Measurements from ENCODE around the gene DYSF. TPM values are rescaled to one million over a fixed set of nuclear protein-coding genes. Genes with fewer than 3 reads are reported as not detected.

The DYSF gene
- total RNA-seq, 1 experiment from 2014 or later = 5.5 TPM

DNA sequence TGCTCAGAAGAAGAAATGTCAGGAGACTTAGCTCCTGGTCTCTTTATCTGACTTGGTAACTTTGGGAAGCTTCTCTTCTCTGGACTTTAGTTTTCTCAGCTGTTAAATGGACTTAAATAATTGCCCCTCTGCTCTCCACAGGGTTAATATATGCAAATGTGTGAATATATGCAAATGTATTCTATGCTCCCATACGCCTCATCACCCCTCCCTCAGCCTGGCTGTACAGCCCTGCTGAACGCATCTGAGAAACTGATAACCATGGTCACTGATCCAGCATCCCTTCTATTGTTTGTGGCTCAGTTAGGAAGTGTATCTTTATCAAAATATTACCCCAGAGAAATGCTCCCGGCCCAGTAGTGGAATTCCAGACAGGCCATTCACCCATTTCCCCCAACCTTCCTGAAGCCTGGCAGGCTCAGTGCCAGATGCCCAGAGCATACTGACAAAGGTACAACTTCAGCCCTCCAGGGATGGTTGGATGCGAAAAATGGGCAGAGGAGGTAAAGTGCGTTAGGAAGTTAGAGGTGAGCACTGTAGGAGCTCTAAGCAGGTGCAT, 103.4 kb downstream of the DYSF start:
- H3K23me2 ChIP-seq (ENCODE audit: insufficient read length, low read depth, low read length, poor library complexity, severe bottlenecking) = no peaks in the 10 kb centered on the region
- no peak for DNase-seq
- TF ChIP-seq, protein P1, sequence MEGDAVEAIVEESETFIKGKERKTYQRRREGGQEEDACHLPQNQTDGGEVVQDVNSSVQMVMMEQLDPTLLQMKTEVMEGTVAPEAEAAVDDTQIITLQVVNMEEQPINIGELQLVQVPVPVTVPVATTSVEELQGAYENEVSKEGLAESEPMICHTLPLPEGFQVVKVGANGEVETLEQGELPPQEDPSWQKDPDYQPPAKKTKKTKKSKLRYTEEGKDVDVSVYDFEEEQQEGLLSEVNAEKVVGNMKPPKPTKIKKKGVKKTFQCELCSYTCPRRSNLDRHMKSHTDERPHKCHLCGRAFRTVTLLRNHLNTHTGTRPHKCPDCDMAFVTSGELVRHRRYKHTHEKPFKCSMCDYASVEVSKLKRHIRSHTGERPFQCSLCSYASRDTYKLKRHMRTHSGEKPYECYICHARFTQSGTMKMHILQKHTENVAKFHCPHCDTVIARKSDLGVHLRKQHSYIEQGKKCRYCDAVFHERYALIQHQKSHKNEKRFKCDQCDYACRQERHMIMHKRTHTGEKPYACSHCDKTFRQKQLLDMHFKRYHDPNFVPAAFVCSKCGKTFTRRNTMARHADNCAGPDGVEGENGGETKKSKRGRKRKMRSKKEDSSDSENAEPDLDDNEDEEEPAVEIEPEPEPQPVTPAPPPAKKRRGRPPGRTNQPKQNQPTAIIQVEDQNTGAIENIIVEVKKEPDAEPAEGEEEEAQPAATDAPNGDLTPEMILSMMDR (conservative IDR thresholded peaks at IDR 0.05) = no peak
- H3K23ac ChIP-seq (ENCODE audit: insufficient read length, low read depth, low read length) = no peak overlapping the region
- WGBS (ENCODE audit: extremely low coverage, insufficient read length, low lambda C conversion rate) = no CpG with 5 or more reads among the region's 5 CpGs
- no peak overlapping the region for H2BK12ac ChIP-seq (ENCODE audit: insufficient read length, low read depth, low read length)
- H3K27me3 ChIP-seq (ENCODE audit: insufficient read depth, low read length) = no peaks in the 10 kb centered on the region
- no peak overlapping the region for H4K5ac ChIP-seq (ENCODE audit: insufficient read length, low read depth, low read length)
- no peak overlapping the region for H2AFZ ChIP-seq (ENCODE audit: low read length)
- no peak overlapping the region for H2BK15ac ChIP-seq (ENCODE audit: low read depth, low read length)
- no peak overlapping the region for H3K4me3 Mint-ChIP-seq
- no peak overlapping the region for H2BK120ac ChIP-seq (ENCODE audit: low read depth, low read length, poor library complexity, severe bottlenecking)
- H3K4me1 Mint-ChIP-seq = peaks cover 11 to 17% of the 10 kb centered on the region in 2 experiments; a peak in 3 of 4 replicates
- H3K9me3 Mint-ChIP-seq = no peaks in the 10 kb centered on the region
- no peak overlapping the region for H3K18ac ChIP-seq (ENCODE audit: insufficient read length, low read depth, low read length)
- no peak overlapping the region for H3K4ac ChIP-seq (ENCODE audit: low read depth, low read length)
- H3K36me3 Mint-ChIP-seq (ENCODE audit: insufficient read depth in 1 of 3, low read depth in 3 of 3) = peaks cover 0 to 4% (median 0%) of the 10 kb centered on the region in 3 experiments; a peak in 2 of 7 replicates
- no peak overlapping the region for H3T11ph ChIP-seq (ENCODE audit: low read length)
- H4K91ac ChIP-seq (ENCODE audit: insufficient read length, low read depth, low read length) = no peak overlapping the region
- no peak overlapping the region for H2AK5ac ChIP-seq (ENCODE audit: insufficient read length, low read length)
- no peaks in the 10 kb centered on the region for H3K9me3 ChIP-seq (ENCODE audit: control insufficient read depth, low read depth, low read length)
- H3K4me2 ChIP-seq (ENCODE audit: insufficient read depth, insufficient read length, low read length) = no peak overlapping the region
- H3K79me2 ChIP-seq (ENCODE audit: insufficient read depth, low read length) = no peaks in the 10 kb centered on the region
- peaks cover 2% of the 10 kb centered on the region; the same call in 1 of the 2 replicates for H3K27me3 Mint-ChIP-seq (ENCODE audit: low read depth)
- H3K14ac ChIP-seq (ENCODE audit: insufficient read depth, low read length) = no peak overlapping the region
- no peak overlapping the region for H3K27ac Mint-ChIP-seq
- H4K8ac ChIP-seq (replicated peaks; ENCODE audit: insufficient read length, low read depth, low read length) = no peak overlapping the region
- no peak overlapping the region for H2BK20ac ChIP-seq (ENCODE audit: low read depth, low read length, poor library complexity, severe bottlenecking)
- no peaks in the 10 kb centered on the region for H4K20me1 ChIP-seq (ENCODE audit: control insufficient read depth, insufficient read depth, insufficient read length)
- no peak overlapping the region for H3K56ac ChIP-seq (ENCODE audit: insufficient read length, low read depth, low read length)
- H2BK5ac ChIP-seq (ENCODE audit: insufficient read length, low read length) = no peak overlapping the region
- H3K27ac ChIP-seq (ENCODE audit: insufficient read length, low read depth, low read length) = no peak overlapping the region
- no peak overlapping the region for H3K9ac ChIP-seq (ENCODE audit: extremely low read depth, insufficient read length, low read length)
- H3K79me1 ChIP-seq (ENCODE audit: insufficient read depth, low read depth, low read length, poor library complexity, severe bottlenecking) = no peaks in the 10 kb centered on the region
- no peaks in the 10 kb centered on the region for H3K4me1 ChIP-seq (ENCODE audit: insufficient read depth, low read length)

All from H9 (cell line).